Smooth muscle cell (in vitro differentiated cells): ENCODE measurements around the gene LHPP. TPM values are rescaled to one million over a fixed set of nuclear protein-coding genes. Genes with fewer than 3 reads are reported as not detected.

Experiments
- DNase-seq: peaks from one replicate; lab custom pipeline; 2025; ENCODE audit not compliant: unreplicated experiment; lab: John Stamatoyannopoulos, UW
- H2AFZ ChIP-seq: fragments of 200-600 bp; sonication (generic); 2 replicates; pipeline ENCODE4 v1.6.0; 2016; ENCODE audit warnings: antibody characterized with exemption, low read depth, mild to moderate bottlenecking
- H3F3A ChIP-seq: fragments of 200-600 bp; sonication (generic); 2 replicates; pipeline ENCODE4 v1.6.0; 2017; ENCODE audit warnings: antibody characterized with exemption, low read depth
- H3K27ac ChIP-seq: fragments of 200-600 bp; sonication (generic); 2 replicates; pipeline ENCODE4 v1.5.1; 2016; ENCODE audit warnings: low read depth, mild to moderate bottlenecking
- H3K27me3 ChIP-seq: fragments of 200-600 bp; sonication (generic); 2 replicates; pipeline ENCODE4 v1.6.1; 2016; ENCODE audit warnings: low read depth, mild to moderate bottlenecking
- H3K36me3 ChIP-seq: fragments of 200-600 bp; sonication (generic); 2 replicates; pipeline ENCODE4 v1.5.1; 2016; ENCODE audit warnings: low read depth
- H3K4me1 ChIP-seq: fragments of 200-600 bp; sonication (generic); 2 replicates; pipeline ENCODE4 v1.5.1; 2016; ENCODE audit warnings: low read depth
- H3K4me2 ChIP-seq: fragments of 200-600 bp; sonication (generic); 2 replicates; pipeline ENCODE4 v1.6.0; 2016; ENCODE audit warnings: mild to moderate bottlenecking
- H3K4me3 ChIP-seq: fragments of 200-600 bp; sonication (generic); 2 replicates; pipeline ENCODE4 v1.5.1; 2016; ENCODE audit warnings: mild to moderate bottlenecking
- H3K79me2 ChIP-seq: fragments of 200-600 bp; sonication (generic); 2 replicates; pipeline ENCODE4 v1.6.0; 2016; ENCODE audit warnings: low read depth, mild to moderate bottlenecking
- H3K9ac ChIP-seq: fragments of 200-600 bp; sonication (generic); 2 replicates; pipeline ENCODE4 v1.6.0; 2016; ENCODE audit warnings: low read depth
- H3K9me3 ChIP-seq: fragments of 200-600 bp; sonication (generic); replicated peaks from 2 replicates; pipeline ENCODE4 v1.5.1; 2016; ENCODE audit warnings: low read depth
- H4K20me1 ChIP-seq: fragments of 200-600 bp; sonication (generic); 2 replicates; pipeline ENCODE4 v1.6.0; 2016; ENCODE audit warnings: low read depth
- WGBS: methylation state at CpG from one replicate; pipeline ENCODE4 v1.1.7; 2016; ENCODE audit warnings: low lambda C conversion rate; 5-methylcytosine and 5-hydroxymethylcytosine counted together
- polyA plus RNA-seq: library from polyadenylated mRNA; unstranded; fragments of >200 nt; fragmentation: Nextera tagmentation; extraction: Ambion mirVana; gene quantifications from 2 replicates; pipeline ENCODE4 v1.2.1, GENCODE V29; 2016
- total RNA-seq: library from RNA; depleted of rRNA; stranded (reverse); fragments of >200 nt; gene quantifications from 2 replicates; pipeline ENCODE4 v1.2.3, GENCODE V29; 2014
- TF ChIP-seq, protein P1 (sequence below): fragments of 200-600 bp; sonication (generic); IDR thresholded peaks from 2 replicates; pipeline ENCODE4 v1.5.1; 2017; ENCODE audit warnings: borderline replicate concordance, mild to moderate bottlenecking, antibody characterized with exemption; ENCODE audit not compliant: insufficient read depth, poor library complexity, severe bottlenecking

The LHPP gene
- total and polyA plus RNA-seq, 2 experiments from 2014 or later = 7.6 to 14.0 TPM

DNA sequence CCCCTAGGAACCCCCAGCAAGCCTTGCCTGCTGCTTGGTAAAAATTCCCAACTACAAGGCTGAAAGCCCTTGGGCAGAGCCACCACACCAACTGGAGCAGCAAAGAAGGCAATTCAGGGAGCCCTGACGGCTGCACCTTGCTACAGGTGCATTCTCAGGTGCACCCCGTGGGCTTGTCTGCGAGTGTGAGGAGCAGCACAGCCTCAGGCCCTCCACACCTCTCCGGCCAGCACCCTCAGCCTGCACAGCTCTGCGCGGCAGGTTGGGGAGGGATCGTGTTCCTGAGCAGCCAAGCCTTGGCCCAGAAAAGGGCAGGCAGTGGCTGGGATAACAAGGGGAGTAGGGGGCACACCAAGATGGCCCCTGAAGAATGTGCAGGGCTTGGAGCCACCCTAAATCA, 178.4 kb downstream of the LHPP start:
- H3K79me2 ChIP-seq = no peaks in the 10 kb centered on the region
- H3F3A ChIP-seq = no peaks in the 10 kb centered on the region
- no peak overlapping the region for H3K4me2 ChIP-seq
- no peak overlapping the region for H3K27ac ChIP-seq
- peaks cover 46% of the 10 kb centered on the region for H3K4me1 ChIP-seq
- WGBS = 94% methylated on average over 7 of the region's 7 CpGs
- H3K9me3 ChIP-seq = no peaks in the 10 kb centered on the region
- no peak overlapping the region for H2AFZ ChIP-seq
- TF ChIP-seq, protein P1, sequence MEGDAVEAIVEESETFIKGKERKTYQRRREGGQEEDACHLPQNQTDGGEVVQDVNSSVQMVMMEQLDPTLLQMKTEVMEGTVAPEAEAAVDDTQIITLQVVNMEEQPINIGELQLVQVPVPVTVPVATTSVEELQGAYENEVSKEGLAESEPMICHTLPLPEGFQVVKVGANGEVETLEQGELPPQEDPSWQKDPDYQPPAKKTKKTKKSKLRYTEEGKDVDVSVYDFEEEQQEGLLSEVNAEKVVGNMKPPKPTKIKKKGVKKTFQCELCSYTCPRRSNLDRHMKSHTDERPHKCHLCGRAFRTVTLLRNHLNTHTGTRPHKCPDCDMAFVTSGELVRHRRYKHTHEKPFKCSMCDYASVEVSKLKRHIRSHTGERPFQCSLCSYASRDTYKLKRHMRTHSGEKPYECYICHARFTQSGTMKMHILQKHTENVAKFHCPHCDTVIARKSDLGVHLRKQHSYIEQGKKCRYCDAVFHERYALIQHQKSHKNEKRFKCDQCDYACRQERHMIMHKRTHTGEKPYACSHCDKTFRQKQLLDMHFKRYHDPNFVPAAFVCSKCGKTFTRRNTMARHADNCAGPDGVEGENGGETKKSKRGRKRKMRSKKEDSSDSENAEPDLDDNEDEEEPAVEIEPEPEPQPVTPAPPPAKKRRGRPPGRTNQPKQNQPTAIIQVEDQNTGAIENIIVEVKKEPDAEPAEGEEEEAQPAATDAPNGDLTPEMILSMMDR = no peak
- H3K4me3 ChIP-seq = no peak overlapping the region
- peaks cover 70% of the 10 kb centered on the region for H4K20me1 ChIP-seq
- no peaks in the 10 kb centered on the region for H3K27me3 ChIP-seq
- DNase-seq = no peak
- no peak overlapping the region for H3K9ac ChIP-seq
- H3K36me3 ChIP-seq = no peaks in the 10 kb centered on the region

DNA sequence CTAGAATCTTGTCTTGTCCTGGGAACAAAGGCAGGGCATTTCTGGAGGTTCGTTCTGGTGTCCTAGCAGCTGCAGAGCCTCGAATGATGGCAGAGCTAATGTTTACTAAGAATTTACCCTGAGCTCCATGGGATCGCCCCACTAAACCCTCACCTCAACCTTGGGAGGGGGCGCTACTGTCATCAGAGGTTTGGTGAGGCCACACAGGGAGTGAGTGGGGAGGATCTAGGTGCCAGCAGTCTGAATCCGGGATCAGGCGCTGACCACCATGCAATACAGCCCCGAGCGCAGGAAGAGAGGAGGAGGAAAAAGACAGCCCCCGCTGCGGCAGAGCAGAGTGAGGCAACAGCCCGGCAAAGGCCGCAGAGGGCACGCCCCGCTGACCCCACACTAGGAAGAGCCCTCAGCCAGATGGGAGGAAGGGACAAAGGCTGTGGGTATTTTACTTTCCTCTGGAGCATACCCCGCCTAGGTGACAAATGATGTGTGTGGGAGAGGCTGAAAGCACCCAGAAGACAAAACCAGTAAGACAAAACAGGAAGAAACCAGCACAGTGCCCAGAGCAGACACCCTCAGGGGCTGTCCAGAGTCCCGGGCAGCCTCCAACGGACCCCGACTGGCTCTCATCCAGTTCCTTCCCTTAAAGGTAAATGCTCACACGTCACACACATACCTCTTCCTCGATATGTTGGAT, 179.1 kb downstream of the LHPP start:
- Histone ChIP-seq H3K27ac (no peak overlapping the region), H3K36me3 (no peaks in the 10 kb centered on the region), H3K79me2 (no peaks in the 10 kb centered on the region), H3K4me3 (no peak overlapping the region), H3K9me3 (no peaks in the 10 kb centered on the region), H3K4me1 (peaks cover 46% of the 10 kb centered on the region), H3K27me3 (no peaks in the 10 kb centered on the region), H3F3A (no peaks in the 10 kb centered on the region), H3K4me2 (peak overlapping the region; percentile 67), H4K20me1 (peaks cover 76% of the 10 kb centered on the region), H2AFZ (no peak overlapping the region), H3K9ac (no peak overlapping the region)
- DNase-seq = no peak
- TF ChIP-seq, protein P1 = no peak
- 85% methylated on average over 20 of the region's 20 CpGs for WGBS

DNA sequence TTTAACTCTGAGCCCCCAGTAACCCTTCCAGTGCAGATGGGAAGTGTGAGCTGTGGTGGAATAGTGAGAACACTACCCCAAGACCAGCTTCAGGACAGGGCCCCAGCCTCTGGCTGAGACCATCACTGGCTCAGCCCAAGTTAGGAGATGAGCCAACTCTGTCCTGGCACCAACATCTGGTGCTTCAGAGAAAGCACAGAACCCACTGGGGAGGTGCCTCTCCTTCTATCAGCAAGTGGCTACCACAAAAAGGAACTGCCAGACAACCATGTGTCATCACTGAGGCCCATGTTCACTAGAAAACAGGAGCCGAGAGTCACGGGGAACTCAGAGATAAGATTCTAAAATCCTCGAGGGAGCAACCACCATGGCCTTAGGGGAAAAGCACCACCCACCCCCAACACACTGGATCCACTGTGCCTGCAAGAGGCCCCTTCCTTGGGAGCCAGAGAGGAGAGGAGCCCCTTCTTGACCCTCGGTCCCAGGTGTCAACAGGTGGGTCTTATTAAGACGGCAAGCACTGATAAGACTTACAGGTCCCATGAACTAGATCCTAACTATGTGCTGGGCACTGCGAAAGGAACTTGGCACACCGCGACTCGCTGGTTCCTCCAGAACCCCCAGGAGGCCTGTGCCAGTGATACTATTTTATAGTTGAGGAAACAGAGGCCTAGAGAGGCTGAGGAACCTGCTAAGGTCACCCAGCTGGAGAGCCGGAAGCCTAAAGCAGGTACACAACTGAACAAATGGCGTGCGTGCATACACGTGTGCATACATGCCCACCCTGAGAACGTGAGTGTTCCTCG, 179.9 kb downstream of the LHPP start:
- no peak for DNase-seq
- Histone ChIP-seq H2AFZ (no peak overlapping the region), H3K4me1 (peaks cover 46% of the 10 kb centered on the region), H3K79me2 (no peaks in the 10 kb centered on the region), H3K27ac (no peak overlapping the region), H4K20me1 (peaks cover 79% of the 10 kb centered on the region), H3K9me3 (no peaks in the 10 kb centered on the region), H3K36me3 (no peaks in the 10 kb centered on the region), H3K4me2 (peak overlapping the region; percentile 67), H3F3A (no peaks in the 10 kb centered on the region), H3K4me3 (no peak overlapping the region), H3K9ac (no peak overlapping the region), H3K27me3 (no peaks in the 10 kb centered on the region)
- TF ChIP-seq, protein P1 = no peak
- 67% methylated on average over 15 of the region's 15 CpGs for WGBS
